Activated T-helper 9 cell treated with anti-CD3 and anti-CD28 coated beads, Interleukin-2, amount 50 U/mL, for 16 hours (primary cell): ENCODE data around the gene NAPG.
"Not testable (repeated sequence)": the region's sequence is repeated elsewhere in the genome, so short reads cannot be mapped to it uniquely, and the experiment has no call there.

ENCODE experiments used
- DNase-seq: peaks from one replicate; pipeline ENCODE4 v3.0.0-alpha.2; 2020; ENCODE audit warnings: low read depth

NAPG gene

GRCh38 chr18:10525697-10526560 lies at the start of gene NAPG:
Gene NAPG, plus strand, starts transcription at chr18:10526027. Its CDS starts 76 bp downstream, at chr18:10526103.
- peak; percentile 88 for DNase-seq

DNA sequence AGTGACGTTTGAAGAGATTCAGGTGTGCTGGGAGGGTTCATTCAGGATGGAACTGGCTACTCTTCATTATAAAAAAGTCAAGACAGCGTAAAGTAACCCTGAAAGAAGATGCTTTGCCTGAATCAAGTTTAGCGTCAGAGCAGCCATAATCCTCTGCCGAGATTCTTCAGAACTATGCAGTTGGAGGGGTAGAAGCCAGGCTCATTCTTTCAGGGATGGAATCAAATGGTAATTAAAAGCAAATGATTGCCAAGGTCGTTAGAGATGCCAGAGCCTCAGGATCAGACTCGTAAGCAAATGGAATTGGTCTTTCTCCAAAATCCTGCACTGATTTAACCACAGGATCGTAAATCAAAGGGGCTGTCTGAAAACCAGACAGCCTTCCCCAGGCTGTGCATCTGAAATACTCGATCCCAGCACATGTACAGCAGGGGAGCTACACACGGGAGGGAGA lies 49.5 kb upstream of the NAPG start:
- no peak for DNase-seq

DNA sequence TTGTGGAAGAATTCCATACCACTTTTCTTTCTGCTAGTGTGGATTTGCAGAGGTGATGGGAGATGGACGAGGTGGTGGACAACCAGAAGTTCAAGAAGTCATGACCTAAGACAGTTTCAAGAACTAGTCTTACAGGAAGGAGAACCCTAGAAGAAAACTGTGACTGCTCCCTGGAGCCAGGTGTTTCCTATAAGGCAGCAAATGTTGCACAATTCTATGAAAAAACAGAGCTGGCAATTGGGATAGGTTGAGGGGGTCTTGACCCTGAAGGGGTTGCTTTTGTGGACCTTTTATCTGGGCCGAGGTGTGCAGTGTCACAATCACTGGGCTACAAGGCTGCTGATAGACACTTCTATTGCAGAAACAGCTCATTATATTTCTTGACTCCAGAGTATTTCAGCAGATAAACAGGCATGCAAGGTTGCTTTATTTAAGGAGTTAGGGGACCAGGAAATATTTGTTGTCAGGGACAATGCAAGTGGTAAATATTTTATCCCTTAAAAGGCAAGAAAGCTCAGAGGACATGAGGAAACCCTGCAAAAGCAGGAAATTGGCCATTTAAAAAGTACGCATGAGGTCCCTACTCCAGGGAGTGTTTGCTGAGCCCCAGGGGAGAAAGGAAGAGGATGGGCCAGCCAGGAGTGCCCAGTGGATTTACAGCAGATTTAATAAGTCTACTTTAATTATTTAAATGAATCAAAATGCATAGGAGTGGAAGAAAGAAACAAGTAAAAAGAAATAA lies 48.5 kb upstream of the NAPG start:
- DNase-seq: no peak

- DNase-seq: no peak
These were observed 48.0 kb upstream of the NAPG start for GRCh38 chr18:10477863-10478260.

GRCh38 chr18:10481831-10482230 lies 44.0 kb upstream of the NAPG start:
- no peak for DNase-seq

GRCh38 chr18:10482363-10482984 lies 43.4 kb upstream of the NAPG start:
- no peak for DNase-seq

DNA sequence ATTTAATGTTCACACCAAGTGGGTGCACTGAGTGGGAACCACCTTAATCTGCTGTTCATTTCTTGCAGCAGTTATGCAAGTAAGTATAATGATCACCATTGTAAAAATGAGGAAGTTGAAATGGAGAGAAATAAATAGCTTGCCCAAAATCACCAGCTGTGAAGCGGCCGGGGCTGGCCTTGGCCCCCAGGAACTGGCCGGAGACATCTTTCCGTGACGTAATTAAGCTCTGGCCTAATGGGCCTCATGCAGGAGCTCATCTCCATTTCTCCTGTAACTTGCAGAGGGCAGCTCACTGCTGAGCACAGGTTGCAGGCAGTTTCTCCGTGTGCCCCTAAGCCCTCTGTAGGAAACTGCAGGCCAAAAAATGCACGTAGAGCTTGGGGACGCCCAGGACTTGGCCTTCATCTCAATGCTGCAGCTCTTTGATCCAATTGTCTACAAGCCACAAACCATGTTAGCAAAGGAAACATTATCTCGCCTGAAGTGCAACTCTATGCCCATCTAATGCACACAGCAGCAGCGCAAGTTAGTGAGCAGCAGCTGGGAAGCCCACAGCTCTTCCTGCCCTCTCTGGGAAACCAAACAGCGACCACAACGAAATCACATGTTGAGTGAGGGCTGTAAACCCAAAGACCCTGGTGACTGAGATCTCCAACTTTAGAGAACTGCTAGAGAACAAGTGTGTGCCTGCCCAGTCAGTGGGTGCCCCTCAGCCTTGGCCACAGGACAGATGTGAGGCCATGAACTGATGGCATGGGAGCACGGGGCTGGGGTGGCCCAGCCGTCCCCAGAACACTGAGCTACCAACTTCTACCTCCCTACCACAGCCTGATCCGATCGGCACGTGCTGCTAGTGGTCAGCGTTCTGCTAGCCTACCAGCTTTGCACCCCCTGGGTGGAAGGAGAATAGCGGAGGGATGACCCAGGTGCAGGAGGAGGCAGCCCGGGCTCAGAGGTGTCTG lies 42.6 kb upstream of the NAPG start:
- DNase-seq: no peak

- no peak for DNase-seq
These were observed 40.4 kb upstream of the NAPG start for GRCh38 chr18:10485475-10485874.

DNA sequence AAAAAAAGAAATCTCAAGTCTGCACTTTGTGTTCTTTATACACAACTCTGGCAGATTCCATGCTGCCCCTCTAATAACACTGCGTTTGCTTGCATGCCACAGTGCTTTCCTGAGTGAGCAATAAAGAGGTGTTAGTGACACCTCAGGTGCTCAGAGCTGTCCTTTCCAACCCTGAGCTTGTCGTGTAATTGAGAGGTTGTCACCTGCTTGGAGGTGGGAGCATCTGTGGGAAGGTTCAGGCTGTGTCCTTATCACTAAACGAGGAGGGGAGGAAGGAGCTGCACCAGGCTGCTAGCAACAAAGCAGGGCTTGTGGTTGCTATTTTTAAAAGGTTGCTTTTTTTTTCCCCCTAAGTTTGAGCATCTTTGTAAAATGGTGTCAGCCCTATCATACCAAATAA lies 39.5 kb upstream of the NAPG start:
- no peak for DNase-seq

DNA sequence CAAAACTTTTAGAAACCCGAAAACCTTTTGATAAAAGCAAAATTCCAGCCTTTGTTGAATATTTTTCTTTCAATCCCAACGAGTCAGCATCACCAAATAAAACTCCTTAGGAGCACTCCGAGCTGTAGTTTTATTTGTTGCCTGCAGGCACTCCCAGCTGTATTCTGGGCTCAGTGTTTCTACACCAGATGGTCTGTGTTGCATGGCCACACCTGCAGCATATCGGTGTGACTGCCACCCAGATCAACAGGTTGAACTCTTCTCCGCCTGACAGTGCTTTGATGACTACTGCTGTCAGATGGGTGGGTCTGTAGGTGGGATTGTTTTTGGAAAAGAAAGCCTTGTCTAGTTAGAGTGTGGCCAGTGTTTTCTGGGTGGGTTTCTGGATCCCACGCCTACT lies 38.7 kb upstream of the NAPG start:
- DNase-seq: no peak

DNA sequence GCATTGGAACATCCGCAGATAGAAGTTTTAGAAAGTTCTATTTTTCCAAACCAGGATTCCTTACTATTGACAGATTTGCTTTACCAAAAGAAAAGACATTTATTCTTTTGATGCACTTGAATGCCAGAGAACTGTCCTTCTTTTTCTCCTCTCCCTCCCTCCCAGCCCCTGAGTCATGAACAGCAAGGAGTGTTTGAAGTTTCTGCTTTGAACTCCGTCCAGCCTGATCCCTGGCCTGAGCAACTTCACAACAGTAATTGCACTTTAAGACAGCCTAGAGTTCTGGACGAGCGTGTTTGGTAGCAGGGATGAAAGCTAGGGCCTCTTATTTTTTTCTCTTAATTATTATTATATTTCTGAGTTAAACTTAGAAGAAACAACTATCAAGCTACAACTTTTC lies 37.8 kb upstream of the NAPG start:
- no peak for DNase-seq

- peak; percentile 16 for DNase-seq
These were observed 35.2 kb upstream of the NAPG start for GRCh38 chr18:10490401-10491165.

- DNase-seq: no peak
These were observed 29.9 kb upstream of the NAPG start for GRCh38 chr18:10495936-10496335.

GRCh38 chr18:10497206-10497749 lies 28.5 kb upstream of the NAPG start:
- DNase-seq: no peak

- DNase-seq: no peak
These were observed 26.6 kb upstream of the NAPG start for GRCh38 chr18:10499230-10499629.

DNA sequence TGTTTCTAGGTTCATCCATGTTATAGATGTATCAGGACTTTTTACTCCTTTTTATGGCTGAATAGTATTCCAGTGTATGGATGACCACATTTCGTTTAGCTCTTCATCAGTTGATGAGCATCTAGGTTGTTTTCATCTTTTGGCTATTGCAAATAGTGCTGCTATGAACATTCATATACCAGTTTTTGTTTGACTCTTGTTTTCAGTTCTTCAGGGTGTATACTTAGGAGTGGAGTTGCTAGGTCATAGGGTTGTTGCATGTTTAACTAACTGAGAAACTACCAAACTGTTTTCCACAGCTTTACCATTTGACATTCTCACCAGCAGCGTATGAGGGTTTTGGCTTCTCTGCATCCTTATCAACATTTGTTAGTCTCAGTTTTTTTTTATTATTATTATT lies 25.8 kb upstream of the NAPG start:
- no peak for DNase-seq

GRCh38 chr18:10504723-10505122 lies 21.1 kb upstream of the NAPG start:
- no peak for DNase-seq

DNA sequence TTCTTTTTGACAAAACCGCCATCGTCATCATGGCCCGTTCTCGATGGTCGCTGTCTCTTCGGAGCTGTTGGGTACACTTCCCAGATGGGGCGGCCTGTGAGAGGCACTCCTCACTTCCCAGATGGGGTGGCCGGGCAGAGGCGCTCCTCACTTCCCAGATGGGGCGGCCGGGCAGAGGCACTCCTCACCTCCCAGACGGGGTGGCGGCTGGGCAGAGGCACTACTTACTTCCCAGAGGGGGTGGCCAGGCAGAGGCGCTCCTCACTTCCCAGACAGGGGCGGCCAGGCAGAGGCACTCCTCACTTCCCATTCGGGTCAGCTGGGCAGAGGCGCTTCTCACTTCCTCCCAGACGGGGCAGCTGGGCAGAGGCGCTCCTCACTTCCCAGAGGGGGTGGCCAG lies 19.9 kb upstream of the NAPG start:
- not testable (repeated sequence) for DNase-seq

- no peak for DNase-seq
These were observed 17.2 kb upstream of the NAPG start for GRCh38 chr18:10508591-10508990.

GRCh38 chr18:10511236-10511635 lies 14.6 kb upstream of the NAPG start:
- DNase-seq: no peak

- DNase-seq: no peak
These were observed 11.7 kb upstream of the NAPG start for GRCh38 chr18:10514082-10514481.
